ENCODE data around the gene NCKIPSD. TPM values are rescaled to one million over a fixed set of nuclear protein-coding genes. Genes with fewer than 3 reads are reported as not detected.

Gene NCKIPSD
- total and polyA plus RNA-seq, 2 donors (not counting 3 experiments of a cell fraction or from before 2014, with no cell fraction given) = 12.8 to 19.1 TPM

GRCh38 chr3:48656061-48656840 is 29.5 kb downstream of the NCKIPSD start:
- BruUV-seq (replicated peaks) = no TSS peak
- Histone ChIP-seq H2AFZ (ENCODE audit: low read depth, low read length) (peak overlapping the region; percentile 92), H3K4me1 (ENCODE audit: control insufficient read depth, extremely low read depth, insufficient read depth, low read length) (peaks cover 7% of the 10 kb centered on the region), H3K9me3 (replicated peaks; ENCODE audit: control insufficient read depth, insufficient read depth, low read length) (no peaks in the 10 kb centered on the region), H3K79me2 (ENCODE audit: control insufficient read depth, insufficient read depth, low read length) (no peaks in the 10 kb centered on the region), H3K4me2 (ENCODE audit: insufficient read depth, low read length) (peak overlapping the region; percentile 35), H4K20me1 (replicated peaks; ENCODE audit: control insufficient read depth, extremely low read depth, insufficient read depth, low read length) (no peaks in the 10 kb centered on the region), H3K36me3 (ENCODE audit: control insufficient read depth in 2 of 2, extremely low read depth in 1 of 2, insufficient read depth in 2 of 2, low read length in 2 of 2) (no peaks in the 10 kb centered on the region), H3K27me3 (ENCODE audit: control insufficient read depth in 2 of 2, insufficient read depth in 2 of 2, low read length in 2 of 2) (no peaks in the 10 kb centered on the region), H3K9me1 (replicated peaks; ENCODE audit: control insufficient read depth, extremely low read depth, insufficient read depth, low read length) (no peaks in the 10 kb centered on the region), H3K4me3 (replicated peaks in 1 of 3; ENCODE audit: insufficient read depth in 1 of 3, low read depth in 1 of 3, low read length in 3 of 3) (peak overlapping the region; percentile 8 to 46 (median 18)), H3K9ac (replicated peaks; ENCODE audit: extremely low read depth, insufficient read depth, low read length) (peak overlapping the region; percentile 22), H3K27ac (ENCODE audit: insufficient read depth, low read depth, low read length) (no peak overlapping the region)
- dilution Hi-C loops (cut with MboI; ENCODE audit: extremely low pct_ligation_motif_present, low sequenced_read_pairs) (no loop called here), intact Hi-C loops (cut with micrococcal nuclease) (loop anchor here (1.0 to 2.0 kb wide), 5 partner anchors 21 to 255 kb away; partner anchors contain the start of genes SLC26A6 and UQCRC1)
- FAIRE-seq (peak; percentile 82), DNase-seq (ENCODE audit: low read depth, low spot score) (peak; percentile 73)
- TF ChIP-seq POLR2A (IDR thresholded peaks at IDR 0.05; ENCODE audit: low read depth, low read length) = no peak
- peak; percentile 75 to 85 for TF ChIP-seq CTCF (IDR thresholded peaks at IDR 0.05; ENCODE audit: extremely low read depth in 1 of 2, insufficient read depth in 1 of 2, low read depth in 1 of 2, low read length in 2 of 2)
- no peak for TF ChIP-seq MAX (IDR thresholded peaks at IDR 0.05; ENCODE audit: insufficient read depth, insufficient read length)
- no peak for TF ChIP-seq EZH2 (IDR thresholded peaks at IDR 0.05; ENCODE audit: borderline replicate concordance, low read depth, low read length, severe bottlenecking)
- TF ChIP-seq GATA2 (IDR thresholded peaks at IDR 0.05; ENCODE audit: insufficient read depth, insufficient read length, low read depth, low read length) = no peak
- peak; percentile 62 for TF ChIP-seq POLR2AphosphoS5 (IDR thresholded peaks at IDR 0.05; ENCODE audit: insufficient read depth, low read depth, low read length)
- no peak for TF ChIP-seq JUN (IDR thresholded peaks at IDR 0.05; ENCODE audit: borderline replicate concordance, insufficient read depth, insufficient read length, low read depth)
- TF ChIP-seq FOS (IDR thresholded peaks at IDR 0.05; ENCODE audit: borderline replicate concordance, insufficient read depth, low read length) = no peak
- peak; percentile 19 for TF ChIP-seq MYC (IDR thresholded peaks at IDR 0.05; ENCODE audit: low read depth, low read length)
- CTCF ChIA-PET = interaction anchor here (0.7 to 5.1 kb wide), 6 partner anchors 12 to 256 kb away, joined by 3 to 32 read pairs (median 3); partner anchors contain the start of genes NCKIPSD, PFKFB4 and SLC26A6
- POLR2A ChIA-PET = interaction anchor here (1.0 kb wide), 1 partner anchor 21 kb away, joined by 6 read pairs; the partner anchor contains the start of gene SLC26A6

Measured in endothelial cell of umbilical vein (primary cell).